GM23338 (cell line): ENCODE data around the gene HCN3. TPM values are rescaled to one million over a fixed set of nuclear protein-coding genes. Genes with fewer than 3 reads are reported as not detected.

Experiments
- ATAC-seq: fragments of 200-7000 bp; cut with Tn5 transposase; 3 replicates; pipeline ENCODE4 v1.9.1; 2020
- DNase-seq: peaks from one replicate; pipeline ENCODE4 v3.0.0-alpha.2; 2015; ENCODE audit warnings: low spot score
- H2AFZ ChIP-seq: fragments of 200-600 bp; sonication (generic); 2 replicates; pipeline ENCODE4 v1.8.0; 2016; ENCODE audit warnings: antibody characterized with exemption, mild to moderate bottlenecking, moderate library complexity
- H3F3A ChIP-seq: fragments of 200-600 bp; sonication (generic); replicated peaks from 2 replicates; pipeline ENCODE4 v1.8.0; 2017; ENCODE audit warnings: antibody characterized with exemption, mixed run types, low read depth
- H3K27ac ChIP-seq: fragments of 200-600 bp; sonication (generic); 2 replicates; pipeline ENCODE4 v1.6.1; 2016; ENCODE audit warnings: low read depth
- H3K27me3 ChIP-seq: fragments of 200-600 bp; sonication (generic); 2 replicates; pipeline ENCODE4 v1.8.0; 2016; ENCODE audit warnings: mild to moderate bottlenecking, mixed run types, moderate library complexity; ENCODE audit not compliant: insufficient read depth
- H3K36me3 ChIP-seq: fragments of 200-600 bp; sonication (generic); 2 replicates; pipeline ENCODE4 v1.8.0; 2016; ENCODE audit warnings: mild to moderate bottlenecking; ENCODE audit not compliant: insufficient read depth
- H3K4me1 ChIP-seq: fragments of 200-600 bp; sonication (generic); 2 replicates; pipeline ENCODE4 v1.8.0; 2016; ENCODE audit warnings: mild to moderate bottlenecking, moderate library complexity; ENCODE audit not compliant: insufficient read depth
- H3K4me2 ChIP-seq: fragments of 200-600 bp; sonication (generic); 2 replicates; pipeline ENCODE4 v1.7.1; 2017; ENCODE audit warnings: mixed run types
- H3K4me3 ChIP-seq: fragments of 200-600 bp; sonication (generic); 2 replicates; pipeline ENCODE4 v1.6.1; 2016; ENCODE audit warnings: mixed run types
- H3K79me2 ChIP-seq: fragments of 200-600 bp; sonication (generic); replicated peaks from 2 replicates; pipeline ENCODE4 v1.8.0; 2017; ENCODE audit warnings: mild to moderate bottlenecking; ENCODE audit not compliant: insufficient read depth
- H3K9me2 ChIP-seq: fragments of 200-600 bp; sonication (generic); 2 replicates; pipeline ENCODE4 v1.8.0; 2017; ENCODE audit not compliant: insufficient read depth
- H4K20me1 ChIP-seq: fragments of 200-600 bp; sonication (generic); replicated peaks from 2 replicates; pipeline ENCODE4 v1.8.0; 2017; ENCODE audit warnings: mild to moderate bottlenecking; ENCODE audit not compliant: insufficient read depth
- H3K27ac Mint-ChIP-seq: 2 replicates; pipeline ENCODE4 v1.8.0; 2020; ENCODE audit warnings: inconsistent platforms, mild to moderate bottlenecking, moderate library complexity, mixed read lengths
- H3K27me3 Mint-ChIP-seq: 3 replicates; pipeline ENCODE4 v1.8.0; 2022; ENCODE audit warnings: low read depth, mild to moderate bottlenecking, moderate library complexity, mixed read lengths, inconsistent platforms; ENCODE audit not compliant: insufficient read depth, poor library complexity
- H3K36me3 Mint-ChIP-seq: 3 replicates; pipeline ENCODE4 v1.8.0; 2021; ENCODE audit warnings: low read depth, mild to moderate bottlenecking, inconsistent platforms, moderate library complexity, mixed read lengths
- H3K4me1 Mint-ChIP-seq: 3 replicates; pipeline ENCODE4 v1.8.0; 2020; ENCODE audit warnings: mild to moderate bottlenecking, inconsistent platforms, mixed read lengths
- H3K4me3 Mint-ChIP-seq: 3 replicates; pipeline ENCODE4 v1.8.0; 2021; ENCODE audit warnings: moderate library complexity, mild to moderate bottlenecking, inconsistent platforms, mixed read lengths
- H3K9me3 Mint-ChIP-seq: 3 replicates; pipeline ENCODE4 v1.8.0; 2020; ENCODE audit warnings: moderate library complexity, mild to moderate bottlenecking, inconsistent platforms, mixed read lengths
- CTCF ChIP-seq, 2 experiments: fragments of 200-600 bp in 1 of 2; sonication (generic) in 1 of 2; conservative IDR thresholded peaks; 2 replicates each; pipeline versions ENCODE4 v1.5.1 to v1.6.1; 2016 to 2017; ENCODE audit warnings: antibody characterized with exemption in 2 of 2, low read depth in 2 of 2, mild to moderate bottlenecking in 2 of 2, moderate library complexity in 1 of 2
- ETS1 ChIP-seq: IDR thresholded peaks from 2 replicates; pipeline ENCODE4 v1.6.1; 2016; ENCODE audit warnings: antibody characterized with exemption
- EZH2phosphoT487 ChIP-seq: fragments of 200-600 bp; sonication (generic); IDR thresholded peaks from one replicate; pipeline ENCODE4 v1.8.1; 2018; ENCODE audit warnings: antibody characterized with exemption; ENCODE audit not compliant: unreplicated experiment
- NANOG ChIP-seq: IDR thresholded peaks from 2 replicates; pipeline ENCODE4 v1.6.1; 2016; ENCODE audit warnings: antibody characterized with exemption, borderline replicate concordance
- REST ChIP-seq: IDR thresholded peaks from one replicate; pipeline ENCODE4 v1.6.1; 2018; ENCODE audit warnings: antibody characterized with exemption; ENCODE audit not compliant: unreplicated experiment
- STAT1 ChIP-seq: IDR thresholded peaks from one replicate; pipeline ENCODE4 v1.6.1; 2016; ENCODE audit warnings: antibody characterized with exemption; ENCODE audit not compliant: unreplicated experiment
- ZNF114 ChIP-seq: fragments of 250-450 bp; sonication (Bioruptor Pico); IDR thresholded peaks from 2 replicates; pipeline ENCODE4 v1.5.0; 2020; ENCODE audit warnings: mild to moderate bottlenecking, moderate library complexity
- polyA plus RNA-seq: library from polyadenylated mRNA; unstranded; fragments of >200 nt; fragmentation: Nextera tagmentation; extraction: Ambion mirVana; gene quantifications from 2 replicates; pipeline ENCODE4 v1.2.1, GENCODE V29; 2016
- total RNA-seq: library from RNA; depleted of rRNA; stranded (reverse); fragments of >200 nt; shearing (Covaris generic); gene quantifications from 2 replicates; pipeline ENCODE4 v1.2.3, GENCODE V29; 2014

Gene HCN3
- total and polyA plus RNA-seq, 2 experiments from 2014 or later: 3.4 to 4.9 TPM

GRCh38 chr1:155322953-155323728 is 45.9 kb downstream of the HCN3 start:
- H2AFZ ChIP-seq: no peak overlapping the region; the same call in 1 of the 2 replicates
- no peaks in the 10 kb centered on the region for H3K9me2 ChIP-seq

More at GRCh38 chr1:155322953-155323728, 45.9 kb downstream of the HCN3 start:
- Mint-ChIP-seq H3K9me3 (no peaks in the 10 kb centered on the region), H3K27me3 (peaks cover 20% of the 10 kb centered on the region), H3K27ac (no peak overlapping the region), H3K4me3 (peak overlapping the region; percentile 95), H3K36me3 (peaks cover 26% of the 10 kb centered on the region), H3K4me1 (peaks cover 41% of the 10 kb centered on the region)
- H3F3A ChIP-seq: peaks cover 42% of the 10 kb centered on the region
- peaks cover 7% of the 10 kb centered on the region for H3K27me3 ChIP-seq
- TF ChIP-seq NANOG (no peak), ZNF114 (CRISPR knock-in tag) (no peak), REST (no peak), EZH2phosphoT487 (no peak), ETS1 (peak; percentile 18; the same call in 1 of the 2 replicates), CTCF (conservative IDR thresholded peaks at IDR 0.05; ENCODE audit: low read depth in 2 of 2) (peak; percentile 68 to 93), STAT1 (no peak)
- ATAC-seq: peak; percentile 22
- peaks cover 29% of the 10 kb centered on the region for H3K36me3 ChIP-seq
- no peak overlapping the region for H3K27ac ChIP-seq
- 0 out of 2 replicates have a peak, but pooled peaks cover 5% of the 10 kb centered on the region for H3K79me2 ChIP-seq
- peaks cover 28% of the 10 kb centered on the region for H3K4me1 ChIP-seq
- peak overlapping the region; percentile 99 for H3K4me2 ChIP-seq
- peak; percentile 95 for DNase-seq
- H3K4me3 ChIP-seq: peak overlapping the region; percentile 99
- peaks cover 9% of the 10 kb centered on the region for H4K20me1 ChIP-seq
